Endothelial cell of umbilical vein (primary cell): Measurements from ENCODE around the gene ZBTB7C.

Source experiments
- CTCF ChIP-seq, 2 donors: IDR thresholded peaks; 1 replicate in 1 of 2; 2 replicates in 1 of 2; pipeline ENCODE4 v1.5.1; 2011; ENCODE audit warnings: low read length in 2 of 2, mild to moderate bottlenecking in 2 of 2, moderate library complexity in 2 of 2, control low read depth in 1 of 2, inconsistent platforms in 1 of 2, low read depth in 1 of 2; ENCODE audit not compliant: insufficient read depth in 1 of 2; ENCODE audit errors: extremely low read depth in 1 of 2
- EZH2 ChIP-seq: IDR thresholded peaks from 2 replicates; pipeline ENCODE4 v1.6.1; 2012; ENCODE audit warnings: borderline replicate concordance, low read depth, mild to moderate bottlenecking, moderate library complexity, low read length, inconsistent platforms; ENCODE audit not compliant: severe bottlenecking
- FOS ChIP-seq: IDR thresholded peaks from 2 replicates; pipeline ENCODE4 v1.6.1; 2011; ENCODE audit warnings: mild to moderate bottlenecking, low read length, moderate library complexity, borderline replicate concordance; ENCODE audit not compliant: insufficient read depth
- GATA2 ChIP-seq: IDR thresholded peaks from 2 replicates; pipeline ENCODE4 v1.7.0; 2011; ENCODE audit warnings: low read depth, mild to moderate bottlenecking, moderate library complexity, mixed read lengths, low read length; ENCODE audit not compliant: insufficient read length, insufficient read depth
- JUN ChIP-seq: IDR thresholded peaks from 2 replicates; pipeline ENCODE4 v1.6.1; 2011; ENCODE audit warnings: borderline replicate concordance, low read depth; ENCODE audit not compliant: insufficient read length, insufficient read depth
- MAX ChIP-seq: IDR thresholded peaks from 2 replicates; pipeline ENCODE4 v1.6.1; 2011; ENCODE audit not compliant: insufficient read depth, insufficient read length
- MYC ChIP-seq: IDR thresholded peaks from one replicate; pipeline ENCODE4 v1.6.1; 2011; ENCODE audit warnings: mild to moderate bottlenecking, low read depth, low read length
- POLR2A ChIP-seq: IDR thresholded peaks from 2 replicates; pipeline ENCODE4 v1.6.1; 2012; ENCODE audit warnings: low read depth, mild to moderate bottlenecking, control low read depth, low read length
- POLR2AphosphoS5 ChIP-seq: IDR thresholded peaks from 2 replicates; pipeline ENCODE4 v1.6.1; 2012; ENCODE audit warnings: low read depth, mild to moderate bottlenecking, control low read depth, low read length, moderate library complexity; ENCODE audit not compliant: insufficient read depth

- TF ChIP-seq CTCF (IDR thresholded peaks at IDR 0.05; ENCODE audit: extremely low read depth in 1 of 2, insufficient read depth in 1 of 2, low read depth in 1 of 2, low read length in 2 of 2) (no peak), EZH2 (no peak), JUN (no peak), MYC (no peak), POLR2A (no peak), POLR2AphosphoS5 (no peak), FOS (no peak), MAX (no peak), GATA2 (no peak)
Observed at GRCh38 chr18:48132797-48133655, 276.2 kb downstream of the ZBTB7C start.
